GM12865 (cell line): ENCODE data around the gene PLCL1.

Experiments used
- DNase-seq: peaks from one replicate; pipeline ENCODE4 v3.0.0; 2010; ENCODE audit warnings: low read depth
- H3K4me3 ChIP-seq: 2 replicates; pipeline ENCODE4 v1.5.1; 2011; ENCODE audit warnings: mild to moderate bottlenecking, low read depth, low read length, control low read depth
- TF ChIP-seq, protein P1 (sequence below): IDR thresholded peaks from 2 replicates; pipeline ENCODE4 v1.5.1; 2011; ENCODE audit warnings: low read length, control low read depth, low read depth, inconsistent platforms; ENCODE audit not compliant: insufficient read depth; ENCODE audit errors: missing control alignments

The PLCL1 gene

DNA sequence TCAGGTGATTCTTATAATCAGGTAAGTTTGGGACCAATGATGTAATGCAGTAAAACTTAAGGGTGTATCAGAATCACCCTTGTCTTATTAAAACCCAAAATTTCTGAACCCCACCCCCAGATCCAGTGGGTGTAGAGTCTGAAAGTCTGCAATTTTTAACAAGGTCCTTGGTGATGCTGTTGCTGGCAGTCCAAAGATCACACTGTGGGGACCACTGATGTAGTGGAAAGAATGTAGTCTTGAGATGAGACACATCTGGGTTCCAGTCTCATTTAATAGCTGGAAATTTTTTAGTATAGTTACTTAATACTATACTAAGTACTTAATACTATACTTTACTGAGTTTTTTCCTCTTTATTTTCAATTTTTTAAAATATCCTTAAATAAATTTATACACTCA, 258.4 kb downstream of the PLCL1 start:
- no peak for DNase-seq
- TF ChIP-seq, protein P1, sequence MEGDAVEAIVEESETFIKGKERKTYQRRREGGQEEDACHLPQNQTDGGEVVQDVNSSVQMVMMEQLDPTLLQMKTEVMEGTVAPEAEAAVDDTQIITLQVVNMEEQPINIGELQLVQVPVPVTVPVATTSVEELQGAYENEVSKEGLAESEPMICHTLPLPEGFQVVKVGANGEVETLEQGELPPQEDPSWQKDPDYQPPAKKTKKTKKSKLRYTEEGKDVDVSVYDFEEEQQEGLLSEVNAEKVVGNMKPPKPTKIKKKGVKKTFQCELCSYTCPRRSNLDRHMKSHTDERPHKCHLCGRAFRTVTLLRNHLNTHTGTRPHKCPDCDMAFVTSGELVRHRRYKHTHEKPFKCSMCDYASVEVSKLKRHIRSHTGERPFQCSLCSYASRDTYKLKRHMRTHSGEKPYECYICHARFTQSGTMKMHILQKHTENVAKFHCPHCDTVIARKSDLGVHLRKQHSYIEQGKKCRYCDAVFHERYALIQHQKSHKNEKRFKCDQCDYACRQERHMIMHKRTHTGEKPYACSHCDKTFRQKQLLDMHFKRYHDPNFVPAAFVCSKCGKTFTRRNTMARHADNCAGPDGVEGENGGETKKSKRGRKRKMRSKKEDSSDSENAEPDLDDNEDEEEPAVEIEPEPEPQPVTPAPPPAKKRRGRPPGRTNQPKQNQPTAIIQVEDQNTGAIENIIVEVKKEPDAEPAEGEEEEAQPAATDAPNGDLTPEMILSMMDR: no peak
- no peak overlapping the region for H3K4me3 ChIP-seq

GRCh38 chr2:198063242-198063641, 258.8 kb downstream of the PLCL1 start:
- DNase-seq: no peak
- no peak overlapping the region for H3K4me3 ChIP-seq
- TF ChIP-seq, protein P1: no peak

GRCh38 chr2:198065322-198065721, 260.9 kb downstream of the PLCL1 start:
- TF ChIP-seq, protein P1: no peak
- no peak overlapping the region for H3K4me3 ChIP-seq
- no peak for DNase-seq

DNA sequence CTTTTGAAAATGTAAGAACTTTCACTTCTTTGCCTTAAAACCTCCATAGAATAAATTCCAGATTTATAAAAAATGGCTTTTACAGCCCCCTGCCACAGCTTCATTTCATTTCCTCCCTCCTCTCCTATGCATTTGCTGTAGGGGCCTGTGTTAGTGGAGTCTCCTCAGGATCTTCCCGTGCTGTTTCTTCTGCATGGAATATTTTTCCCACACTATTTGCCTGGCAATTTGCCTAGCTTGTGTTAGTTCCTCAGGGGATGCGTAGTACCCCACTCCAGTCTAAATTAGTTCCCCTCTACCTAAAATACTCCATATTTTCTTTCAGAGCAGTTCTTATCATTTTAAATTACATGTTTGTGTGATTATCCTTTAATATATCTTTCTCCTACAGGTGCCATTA, 262.2 kb downstream of the PLCL1 start:
- no peak for DNase-seq
- TF ChIP-seq, protein P1: no peak
- H3K4me3 ChIP-seq: no peak overlapping the region

DNA sequence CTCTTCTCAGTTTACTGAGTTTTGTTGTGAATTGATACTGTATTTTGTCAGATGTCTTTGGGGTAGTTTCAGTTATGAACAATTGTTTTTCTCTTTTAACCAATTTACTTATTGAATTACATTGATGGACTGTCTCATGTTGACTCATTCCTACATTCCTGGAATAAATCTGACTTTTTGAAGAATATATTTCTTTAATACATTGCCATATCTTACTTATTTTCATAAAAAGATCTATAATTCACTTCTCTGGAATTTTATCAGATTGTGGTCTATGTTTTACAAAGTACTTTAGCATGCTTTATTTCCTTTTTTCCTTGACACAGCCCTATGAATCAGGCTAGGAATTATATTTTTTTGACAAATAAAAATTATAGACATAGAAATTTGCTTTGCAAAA, 268.3 kb downstream of the PLCL1 start:
- TF ChIP-seq, protein P1: no peak
- no peak for DNase-seq
- H3K4me3 ChIP-seq: no peak overlapping the region

DNA sequence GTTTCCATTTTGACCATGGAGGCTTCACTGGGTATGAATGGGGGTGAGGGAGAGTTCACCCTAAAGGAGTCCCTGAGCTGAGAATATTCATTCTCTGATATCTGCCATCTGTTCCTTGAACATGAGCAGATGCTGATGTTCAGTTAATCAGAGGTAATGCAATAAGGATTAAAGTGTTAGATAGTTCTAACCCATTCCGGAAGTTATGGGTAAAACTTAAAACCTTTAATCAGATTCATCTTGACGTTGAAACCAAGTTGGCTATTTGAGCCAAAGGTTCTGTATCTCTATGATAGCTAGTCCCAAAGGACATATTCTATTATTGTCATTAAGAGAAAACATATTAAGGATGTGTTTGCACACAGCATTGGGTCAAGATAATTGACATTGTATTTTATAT, 268.9 kb downstream of the PLCL1 start:
- no peak overlapping the region for H3K4me3 ChIP-seq
- TF ChIP-seq, protein P1: no peak
- no peak for DNase-seq

DNA sequence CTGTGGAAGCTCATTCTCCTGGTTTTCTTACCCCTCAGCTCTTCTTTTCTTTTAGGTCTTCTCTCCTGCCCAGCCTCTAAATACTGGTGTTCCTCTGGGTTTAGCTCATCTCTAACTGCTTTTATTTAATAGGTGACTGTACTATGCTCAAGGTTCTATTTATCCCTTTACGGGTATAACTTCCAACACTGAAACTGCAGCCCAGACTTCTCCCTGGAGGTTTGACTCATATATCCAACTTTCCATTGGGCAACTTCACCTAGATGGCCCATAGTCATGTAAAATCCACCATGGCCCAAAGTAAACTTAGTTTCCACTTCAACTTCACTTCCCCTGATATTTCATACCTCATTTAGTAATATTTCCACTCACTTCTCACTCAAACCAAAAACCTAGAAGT, 273.1 kb downstream of the PLCL1 start:
- TF ChIP-seq, protein P1: no peak
- no peak for DNase-seq
- no peak overlapping the region for H3K4me3 ChIP-seq
